Naive thymus-derived CD8-positive, alpha-beta T cell (primary cell): ENCODE results near the gene VPS26A. TPM values are rescaled to one million over a fixed set of nuclear protein-coding genes. Genes with fewer than 3 reads are reported as not detected.
A peak's percentile ranks its signal among the peaks of the same experiment; 100 is the strongest.

Experiments used
- ATAC-seq, 2 donors: fragments of 150-1000 bp; cut with Tn5 transposase in 1 of 2; sonication (Bioruptor Pico), chemical (Tn5 transposase) in 1 of 2; 1 replicate in 1 of 2; 2 replicates in 1 of 2; pipeline ENCODE4 v1.10.0; 2021; ENCODE audit warnings: mild to moderate bottlenecking in 2 of 2, moderate library complexity in 2 of 2
- POLR2A ChIA-PET: fragments of 350-600 bp; sonication (Branson Sonifier 250); formaldehyde crosslinking; loops from one replicate; lab custom pipeline; 2021; ENCODE audit warnings: antibody characterized with exemption; lab: Charles Lee
- DNase-seq, 10 donors: peaks; one replicate each; pipeline versions ENCODE4 v3.0.0 to v3.0.0-alpha.2; 2020 to 2022
- H3K27ac Mint-ChIP-seq, 10 donors: one replicate each; pipeline ENCODE4 v1.8.0; 2020 to 2022; ENCODE audit warnings: mild to moderate bottlenecking in 10 of 10, mixed read lengths in 10 of 10, moderate library complexity in 4 of 10, inconsistent platforms in 1 of 10
- H3K27me3 Mint-ChIP-seq, 5 donors: one replicate each; pipeline ENCODE4 v1.8.0; 2021 to 2022; ENCODE audit warnings: mixed read lengths in 5 of 5
- H3K36me3 Mint-ChIP-seq, 3 donors: one replicate each; pipeline ENCODE4 v1.8.0; 2020 to 2022; ENCODE audit warnings: mixed read lengths in 3 of 3, mild to moderate bottlenecking in 2 of 3, inconsistent platforms in 1 of 3
- H3K4me1 Mint-ChIP-seq, 4 donors: one replicate each; pipeline ENCODE4 v1.8.0; 2021 to 2022; ENCODE audit warnings: mixed read lengths in 4 of 4
- H3K4me3 Mint-ChIP-seq, 10 donors: one replicate each; pipeline ENCODE4 v1.8.0; 2020 to 2022; ENCODE audit warnings: mild to moderate bottlenecking in 10 of 10, mixed read lengths in 10 of 10, moderate library complexity in 6 of 10, inconsistent platforms in 1 of 10
- H3K9me3 Mint-ChIP-seq, 9 donors: one replicate each; pipeline ENCODE4 v1.8.0; 2020 to 2022; ENCODE audit warnings: mixed read lengths in 9 of 9, mild to moderate bottlenecking in 3 of 9, inconsistent platforms in 1 of 9, moderate library complexity in 1 of 9
- polyA plus RNA-seq, 3 donors: library from polyadenylated mRNA; unstranded; fragments of 300-500 nt; fragmentation: Illumina TruSeq; gene quantifications; one replicate each; pipeline ENCODE4 v1.2.3, GENCODE V29; 2021
- total RNA-seq, 8 experiments: library from RNA in 2 of 8; stranded (reverse) in 2 of 8; gene quantifications; one replicate each; pipeline ENCODE4 v1.2.3 and lab custom pipeline; 2021 to 2026

VPS26A gene
- total and polyA plus RNA-seq, 5 experiments from 2014 or later, result 24.1 to 33.4 (median 27.4) TPM

- POLR2A ChIA-PET, result interaction anchor here (1.7 kb wide), 1 partner anchor 103 kb away, joined by 5 read pairs; no protein-coding TSS in a partner anchor
- Mint-ChIP-seq H3K36me3 (peaks cover 0 to 7% (median 0%) of the 10 kb centered on the region in 3 donors), H3K27me3 (no peaks in the 10 kb centered on the region), H3K4me1 (peaks cover 24 to 76% (median 66%) of the 10 kb centered on the region in 4 donors), H3K4me3 (peak overlapping the region; percentile 78 to 98 (median 90)), H3K27ac (peak overlapping the region; percentile 93 to 100 (median 98)), H3K9me3 (no peaks in the 10 kb centered on the region)
- DNase-seq (no peak), ATAC-seq (no peak)
These were observed 33.3 kb upstream of the VPS26A start for GRCh38 chr10:69090685-69091084.

DNA sequence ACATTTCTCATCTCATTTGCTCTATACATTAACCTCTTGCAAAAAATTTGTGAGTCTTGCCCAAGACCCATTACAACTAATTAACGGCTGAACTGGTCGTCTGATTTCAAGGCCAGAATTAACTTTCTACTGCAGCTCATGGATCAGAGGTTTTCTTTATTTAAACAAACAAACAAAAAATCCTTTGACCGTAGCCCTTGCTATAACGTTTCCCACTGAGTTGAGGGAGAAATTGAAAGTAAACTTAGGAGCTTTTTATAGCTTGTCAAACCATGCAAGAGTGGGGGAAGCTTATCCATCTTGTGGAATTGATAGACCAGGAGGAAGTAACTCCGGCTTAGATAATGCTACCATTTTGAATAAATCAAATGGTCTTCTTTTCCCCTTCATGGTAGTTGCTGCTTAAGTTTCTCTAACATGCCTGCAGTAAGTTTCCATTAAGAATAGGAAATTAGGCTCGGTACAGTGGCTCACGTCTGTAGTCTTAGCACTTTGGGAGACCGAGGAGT lies 32.8 kb upstream of the VPS26A start:
- Mint-ChIP-seq H3K27ac (peak overlapping the region; percentile 93 to 100 (median 98)), H3K4me1 (peaks cover 20 to 76% (median 63%) of the 10 kb centered on the region in 4 donors), H3K27me3 (no peaks in the 10 kb centered on the region), H3K36me3 (peaks cover 0 to 7% (median 0%) of the 10 kb centered on the region in 3 donors), H3K9me3 (no peaks in the 10 kb centered on the region), H3K4me3 (peak overlapping the region; percentile 59 to 98 (median 90))
- DNase-seq, result no peak
- no peak for ATAC-seq
- POLR2A ChIA-PET, result interaction anchor here (0.6 to 1.7 kb wide), 3 partner anchors 10 to 136 kb away, joined by 3 to 8 read pairs (median 5); partner anchors contain the start of gene DDX21

DNA sequence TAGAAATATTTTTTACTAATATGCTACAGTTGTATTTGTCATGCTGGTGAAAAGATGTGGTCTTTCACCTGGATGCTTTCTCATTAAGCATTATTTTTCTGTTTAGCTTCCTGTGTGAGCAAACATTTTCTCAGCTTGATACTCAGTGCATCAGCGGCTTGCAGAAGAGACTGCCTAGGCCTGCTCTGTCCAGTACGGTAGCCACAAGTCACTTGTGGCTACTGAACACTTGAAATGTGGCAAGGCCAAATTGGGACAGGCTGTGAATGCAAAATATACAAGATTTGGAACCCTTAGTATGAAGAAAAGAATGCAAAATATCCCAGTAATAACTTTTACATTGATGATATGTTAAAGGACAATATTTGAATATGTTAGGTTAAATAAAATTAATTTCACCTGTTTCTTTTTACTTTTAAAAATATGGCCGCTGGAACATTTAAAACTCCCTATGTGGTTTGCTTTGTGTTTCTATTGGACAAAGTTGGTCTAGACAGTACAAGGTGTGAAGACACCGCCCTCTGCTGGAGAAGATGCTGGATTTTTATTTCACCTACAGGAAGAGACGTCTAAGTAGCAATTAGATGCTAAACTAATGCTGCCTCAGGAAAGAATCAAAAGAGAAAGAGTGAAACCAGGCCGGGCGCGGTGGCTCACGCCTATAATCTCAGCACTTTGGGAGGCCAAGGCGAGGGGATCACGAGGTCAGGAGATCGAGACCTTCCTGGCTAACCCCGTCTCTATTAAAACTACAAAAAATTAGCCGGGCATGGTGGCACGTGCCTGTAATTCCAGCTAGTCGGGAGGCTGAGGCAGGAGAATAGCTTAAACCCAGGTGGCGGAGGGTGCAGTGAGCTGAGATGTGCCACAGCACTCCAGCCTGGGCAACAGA lies 30.8 kb upstream of the VPS26A start:
- POLR2A ChIA-PET, result interaction anchor here (0.6 to 1.6 kb wide), 6 partner anchors 81 to 193 kb away, joined by 3 to 10 read pairs (median 4); no protein-coding TSS in a partner anchor
- Mint-ChIP-seq H3K4me3 (peak overlapping the region in 7 of 10 donors; percentile 0 to 76 (median 29)), H3K4me1 (peaks cover 18 to 77% (median 49%) of the 10 kb centered on the region in 4 donors), H3K36me3 (peaks cover 0 to 19% (median 5%) of the 10 kb centered on the region in 3 donors), H3K27me3 (no peaks in the 10 kb centered on the region), H3K9me3 (no peaks in the 10 kb centered on the region), H3K27ac (peak overlapping the region; percentile 5 to 94 (median 68))
- peak; percentile 56 to 92 (median 85) for DNase-seq
- ATAC-seq, result peak; percentile 30 to 47

DNA sequence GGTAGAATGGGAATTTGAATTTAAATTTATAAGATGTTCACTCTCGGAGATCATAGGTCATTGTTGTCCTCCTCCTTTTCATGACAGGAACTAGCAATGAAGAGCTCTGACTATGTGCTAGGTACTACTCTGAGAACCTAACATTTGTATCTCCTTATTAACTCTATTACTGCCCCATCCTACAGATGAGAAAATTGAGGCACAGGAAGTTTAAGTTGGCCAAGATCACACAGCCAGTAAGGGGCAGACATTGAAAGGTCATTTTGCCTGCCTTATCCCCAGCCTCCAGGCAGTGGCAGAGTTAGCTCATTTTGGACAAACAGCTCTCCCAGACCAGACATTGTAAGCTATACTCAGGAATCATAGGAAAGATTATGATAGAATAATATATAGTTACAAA lies 30.0 kb upstream of the VPS26A start:
- Mint-ChIP-seq H3K4me1 (peaks cover 17 to 74% (median 45%) of the 10 kb centered on the region in 4 donors), H3K27me3 (no peaks in the 10 kb centered on the region), H3K4me3 (peak overlapping the region in 1 of 10 donors; percentile 25), H3K27ac (peak overlapping the region in 4 of 10 donors; percentile 21 to 92 (median 50)), H3K36me3 (peaks cover 0 to 24% (median 6%) of the 10 kb centered on the region in 3 donors), H3K9me3 (no peaks in the 10 kb centered on the region)
- ATAC-seq (no peak), DNase-seq (no peak)
- POLR2A ChIA-PET, result interaction anchor here (0.6 to 0.9 kb wide), 2 partner anchors 83 to 193 kb away, joined by 3 read pairs; no protein-coding TSS in a partner anchor

DNA sequence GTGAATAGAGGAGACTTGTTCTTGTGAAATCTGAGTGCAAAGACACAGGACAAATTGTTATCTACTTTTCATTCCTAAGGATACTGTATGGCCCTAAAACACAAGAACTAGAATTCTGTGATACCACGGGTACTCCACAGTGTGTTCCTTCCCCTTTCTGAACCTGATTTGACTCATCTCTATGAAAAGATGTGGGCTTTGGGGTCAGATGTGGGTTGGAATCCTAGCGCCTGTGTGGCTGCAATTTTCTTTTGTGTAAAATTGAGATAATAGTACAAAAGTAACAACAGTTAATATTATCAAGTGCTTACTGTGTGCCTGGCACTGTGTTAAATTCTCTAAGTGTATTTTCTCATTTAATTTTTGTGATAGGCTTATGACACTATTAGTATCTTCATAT lies 27.9 kb upstream of the VPS26A start:
- H3K4me3 Mint-ChIP-seq, result no peak overlapping the region

GRCh38 chr10:69097729-69098128 lies 26.2 kb upstream of the VPS26A start:
- H3K27me3 Mint-ChIP-seq, result no peaks in the 10 kb centered on the region
- POLR2A ChIA-PET, result no interaction called here
- peaks cover 22 to 68% (median 35%) of the 10 kb centered on the region in 4 donors for H3K4me1 Mint-ChIP-seq
- ATAC-seq (no peak), DNase-seq (no peak)
- H3K27ac Mint-ChIP-seq, result peak overlapping the region in 3 of 10 donors; percentile 2 to 26 (median 22)
- H3K4me3 Mint-ChIP-seq, result no peak overlapping the region
- peaks cover 0 to 60% (median 6%) of the 10 kb centered on the region in 3 donors for H3K36me3 Mint-ChIP-seq
- no peaks in the 10 kb centered on the region for H3K9me3 Mint-ChIP-seq

More for the DNA sequence above, 27.9 kb upstream of the VPS26A start:
- ATAC-seq (no peak), DNase-seq (no peak)
- Mint-ChIP-seq H3K9me3 (no peaks in the 10 kb centered on the region), H3K36me3 (peaks cover 0 to 43% (median 6%) of the 10 kb centered on the region in 3 donors), H3K4me1 (peaks cover 11 to 67% (median 30%) of the 10 kb centered on the region in 4 donors), H3K27ac (no peak overlapping the region), H3K27me3 (no peaks in the 10 kb centered on the region)
- POLR2A ChIA-PET, result interaction anchor here (0.6 kb wide), 1 partner anchor 94 kb away, joined by 3 read pairs; no protein-coding TSS in a partner anchor

DNA sequence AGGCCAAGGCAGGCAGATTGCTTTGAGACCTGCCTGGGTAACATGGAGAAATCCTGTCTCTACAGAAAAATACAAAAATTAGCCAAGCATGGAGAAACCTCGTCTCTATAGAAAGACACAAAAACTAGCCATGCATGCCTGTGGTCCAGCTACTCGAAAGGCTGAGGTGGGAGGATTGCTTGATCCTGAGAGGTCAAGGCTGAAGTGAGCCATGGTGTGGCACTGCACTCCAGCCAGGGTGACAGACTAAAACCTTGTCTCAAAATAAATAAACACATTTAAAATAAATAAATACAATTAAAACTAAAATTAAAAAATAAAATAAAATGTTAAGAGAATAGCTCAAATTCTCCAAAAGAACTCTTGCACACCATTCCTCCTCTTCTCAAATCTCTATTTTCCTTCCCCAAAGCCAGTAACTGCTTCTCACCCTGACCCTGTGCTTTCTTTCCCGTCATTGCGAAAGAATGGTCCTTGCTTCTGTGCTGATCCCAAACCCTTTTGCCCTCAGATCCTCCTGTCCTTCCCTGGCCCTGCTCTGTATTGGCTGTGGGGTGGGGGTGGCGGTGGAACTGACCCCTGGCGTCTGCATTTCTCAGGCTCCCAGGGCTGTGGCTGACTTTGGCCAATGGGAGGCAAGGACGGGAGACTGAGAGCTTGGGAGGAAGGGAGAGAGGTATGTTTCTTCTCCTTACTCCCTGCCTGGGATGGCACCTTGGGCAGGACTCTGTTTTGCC lies 23.7 kb upstream of the VPS26A start:
- no peaks in the 10 kb centered on the region for H3K27me3 Mint-ChIP-seq
- POLR2A ChIA-PET, result no interaction called here
- H3K4me1 Mint-ChIP-seq, result peaks cover 17 to 53% (median 24%) of the 10 kb centered on the region in 4 donors
- peaks cover 0 to 74% (median 19%) of the 10 kb centered on the region in 3 donors for H3K36me3 Mint-ChIP-seq
- peak overlapping the region in 3 of 10 donors; percentile 38 to 58 (median 47) for H3K27ac Mint-ChIP-seq
- H3K9me3 Mint-ChIP-seq, result no peaks in the 10 kb centered on the region
- DNase-seq (no peak), ATAC-seq (no peak)
- no peak overlapping the region for H3K4me3 Mint-ChIP-seq

DNA sequence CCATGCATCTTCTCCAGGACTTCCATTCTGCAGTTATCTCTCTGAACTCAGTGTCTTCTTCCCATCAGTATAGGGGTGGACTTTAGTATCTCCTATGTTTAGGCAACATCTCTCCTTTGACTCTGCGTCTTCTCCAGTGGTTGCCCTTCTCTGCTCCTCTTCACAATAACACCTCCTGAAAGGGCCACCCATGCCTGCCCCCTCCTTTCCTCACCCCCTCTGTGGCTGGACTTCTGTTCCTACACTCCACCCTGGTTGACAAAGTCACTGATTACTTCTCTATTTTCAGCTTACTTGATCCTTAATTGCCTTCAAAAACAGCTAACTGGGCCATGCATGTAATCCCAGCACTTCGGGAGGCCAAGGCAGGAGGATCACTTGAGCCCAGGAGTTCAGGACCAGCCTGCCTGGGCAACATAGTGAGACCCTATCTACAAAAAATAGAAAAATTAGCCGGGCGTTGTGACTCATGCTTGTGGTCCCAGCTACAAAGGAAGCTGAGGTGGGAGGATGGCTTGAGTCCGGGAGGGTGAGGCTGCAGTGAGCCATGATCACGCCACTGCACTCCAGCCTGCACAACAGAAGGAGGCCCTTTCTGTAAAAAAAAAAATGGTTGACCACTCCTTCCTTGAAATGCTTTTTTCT lies 22.4 kb upstream of the VPS26A start:
- DNase-seq, result no peak
- no peaks in the 10 kb centered on the region for H3K9me3 Mint-ChIP-seq
- peaks cover 0 to 76% (median 23%) of the 10 kb centered on the region in 3 donors for H3K36me3 Mint-ChIP-seq
- peak; percentile 23 to 36 for ATAC-seq
- H3K4me3 Mint-ChIP-seq, result peak overlapping the region in 5 of 10 donors; percentile 29 to 58 (median 51)
- peaks cover 16 to 44% (median 23%) of the 10 kb centered on the region in 4 donors for H3K4me1 Mint-ChIP-seq
- POLR2A ChIA-PET, result interaction anchor here (0.7 kb wide), 1 partner anchor 10 kb away, joined by 3 read pairs; no protein-coding TSS in a partner anchor
- no peaks in the 10 kb centered on the region for H3K27me3 Mint-ChIP-seq
- H3K27ac Mint-ChIP-seq, result peak overlapping the region in 7 of 10 donors; percentile 19 to 90 (median 77)

DNA sequence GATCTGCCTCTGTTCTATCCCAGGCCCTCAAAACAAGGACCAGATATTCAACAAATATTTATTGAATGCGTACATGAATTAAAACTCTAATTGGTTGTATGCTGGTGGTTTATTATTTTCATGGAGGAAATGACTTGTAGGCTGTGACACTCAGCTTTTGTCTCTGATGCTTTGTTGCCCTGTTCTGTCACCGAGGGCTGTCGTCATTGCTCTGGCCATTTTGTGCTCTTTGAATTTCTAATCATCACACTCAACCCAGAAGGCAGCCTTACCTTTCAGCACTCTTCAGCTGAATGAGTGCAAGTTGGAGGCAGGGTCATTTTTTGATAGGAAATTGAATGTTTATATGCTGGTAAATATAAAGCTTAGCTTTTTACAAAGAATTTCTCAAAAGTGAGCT lies 21.5 kb upstream of the VPS26A start:
- Mint-ChIP-seq H3K9me3 (no peaks in the 10 kb centered on the region), H3K36me3 (peaks cover 0 to 74% (median 23%) of the 10 kb centered on the region in 3 donors), H3K27me3 (no peaks in the 10 kb centered on the region), H3K4me1 (peaks cover 16 to 41% (median 23%) of the 10 kb centered on the region in 4 donors), H3K4me3 (peak overlapping the region in 3 of 10 donors; percentile 1 to 51 (median 14)), H3K27ac (peak overlapping the region in 7 of 10 donors; percentile 1 to 90 (median 36))
- POLR2A ChIA-PET, result no interaction called here
- DNase-seq, result no peak
- ATAC-seq, result no peak

DNA sequence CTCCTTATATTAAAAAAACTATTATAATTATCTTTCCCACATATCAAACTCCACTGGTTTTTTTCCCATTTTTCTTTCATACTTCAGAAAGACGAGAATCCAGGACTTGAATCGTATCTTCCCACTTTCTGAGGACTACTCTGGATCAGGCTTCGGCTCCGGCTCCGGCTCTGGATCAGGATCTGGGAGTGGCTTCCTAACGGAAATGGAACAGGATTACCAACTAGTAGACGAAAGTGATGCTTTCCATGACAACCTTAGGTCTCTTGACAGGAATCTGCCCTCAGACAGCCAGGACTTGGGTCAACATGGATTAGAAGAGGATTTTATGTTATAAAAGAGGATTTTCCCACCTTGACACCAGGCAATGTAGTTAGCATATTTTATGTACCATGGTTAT lies 20.2 kb upstream of the VPS26A start:
- ATAC-seq (no peak), DNase-seq (no peak)
- H3K36me3 Mint-ChIP-seq, result peaks cover 0 to 61% (median 17%) of the 10 kb centered on the region in 3 donors
- no peaks in the 10 kb centered on the region for H3K27me3 Mint-ChIP-seq
- H3K4me1 Mint-ChIP-seq, result peaks cover 14 to 33% (median 20%) of the 10 kb centered on the region in 4 donors
- no peaks in the 10 kb centered on the region for H3K9me3 Mint-ChIP-seq
- POLR2A ChIA-PET, result no interaction called here
- H3K4me3 Mint-ChIP-seq, result no peak overlapping the region
- H3K27ac Mint-ChIP-seq, result peak overlapping the region in 2 of 10 donors; percentile 29 to 56

DNA sequence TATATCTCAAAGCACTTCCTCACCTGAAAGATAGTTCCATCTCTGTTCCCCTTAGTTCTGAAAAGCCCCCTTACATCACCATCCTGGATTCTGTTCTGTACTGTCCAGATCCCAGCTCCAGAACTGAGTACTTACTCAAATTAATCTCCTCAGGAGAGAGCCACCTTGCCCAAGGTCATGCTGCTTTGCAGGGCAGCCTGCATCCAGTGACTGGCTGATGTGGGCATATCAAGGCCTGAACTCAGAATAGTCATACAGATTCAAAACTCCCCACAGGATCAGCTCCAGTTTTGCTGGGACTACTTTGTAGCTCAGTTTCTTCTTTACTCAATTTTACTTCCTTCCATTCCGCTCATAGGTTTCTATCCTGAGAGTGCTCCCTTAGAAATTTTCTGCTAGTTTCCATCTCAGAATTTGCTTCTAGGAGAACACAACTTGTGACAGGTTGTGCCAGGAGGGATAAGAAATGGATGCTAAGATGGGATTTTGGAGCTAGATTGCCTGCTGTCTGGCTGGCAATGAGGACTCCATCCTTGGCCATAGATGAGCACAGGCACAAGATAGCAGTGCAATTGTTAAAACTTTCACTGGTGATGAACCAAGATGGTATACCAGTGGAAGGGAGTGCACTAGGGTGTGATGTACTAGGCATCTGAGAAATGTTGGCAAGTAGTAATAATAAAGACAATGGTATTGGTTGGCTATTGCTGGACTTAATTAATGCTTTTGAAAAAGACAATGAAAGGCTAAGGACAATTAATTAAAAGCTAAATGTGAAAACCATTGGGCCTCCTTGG lies 18.8 kb upstream of the VPS26A start:
- Mint-ChIP-seq H3K4me1 (peaks cover 14 to 27% (median 19%) of the 10 kb centered on the region in 4 donors), H3K4me3 (no peak overlapping the region), H3K36me3 (peaks cover 0 to 49% (median 17%) of the 10 kb centered on the region in 3 donors), H3K9me3 (no peaks in the 10 kb centered on the region), H3K27ac (peak overlapping the region; percentile 9 to 78 (median 54)), H3K27me3 (no peaks in the 10 kb centered on the region)
- POLR2A ChIA-PET, result no interaction called here
- DNase-seq (no peak), ATAC-seq (no peak)
